HepG2 (cell line): Measurements from ENCODE around the gene RHOXF2B. TPM values are rescaled to one million over a fixed set of nuclear protein-coding genes. Genes with fewer than 3 reads are reported as not detected.

Source experiments
- KAT7 ChIP-seq: IDR thresholded peaks from 2 replicates; pipeline ENCODE4 v1.6.1; 2018; ENCODE audit warnings: borderline replicate concordance, missing compliant biosample characterization
- polyA plus RNA-seq, 8 experiments: library from polyadenylated mRNA; depleted of rRNA in 3 of 8; stranded (reverse) in 7 of 8; unstranded in 1 of 8; fragments of >200 nt; fragmentation: Illumina TruSeq in 4 of 8; extraction: Trizol in 4 of 8; gene quantifications; 2 replicates each; pipeline versions ENCODE4 v1.2.1 to v1.2.3, GENCODE V29; 2011 to 2016; ENCODE audit warnings: low read depth in 4 of 8, missing spikeins in 1 of 8, mixed read lengths in 1 of 8; ENCODE audit not compliant: insufficient read depth in 1 of 8
- total RNA-seq, 5 experiments: library from RNA; depleted of rRNA; stranded (reverse); fragments of >200 nt; fragmentation: Illumina TruSeq; extraction: Trizol; gene quantifications; 2 replicates each; pipeline ENCODE4 v1.2.3, GENCODE V29; 2016; ENCODE audit warnings: low read depth in 1 of 5
- TF ChIP-seq, protein P1 (sequence below): sonication (generic); formaldehyde crosslinking; IDR thresholded peaks from 2 replicates; pipeline ENCODE4 v1.9.0; 2021; ENCODE audit warnings: mild to moderate bottlenecking, missing genetic modification reagents
- TF ChIP-seq, protein P2 (sequence below): sonication (generic); formaldehyde crosslinking; conservative IDR thresholded peaks from 2 replicates; pipeline ENCODE4 v1.8.0; 2022; ENCODE audit warnings: missing genetic modification reagents

Gene RHOXF2B
- total and polyA plus RNA-seq, 2 of the 13 experiments (the other 11 are each of a cell fraction or from before 2014, with no cell fraction given), result not detected

DNA sequence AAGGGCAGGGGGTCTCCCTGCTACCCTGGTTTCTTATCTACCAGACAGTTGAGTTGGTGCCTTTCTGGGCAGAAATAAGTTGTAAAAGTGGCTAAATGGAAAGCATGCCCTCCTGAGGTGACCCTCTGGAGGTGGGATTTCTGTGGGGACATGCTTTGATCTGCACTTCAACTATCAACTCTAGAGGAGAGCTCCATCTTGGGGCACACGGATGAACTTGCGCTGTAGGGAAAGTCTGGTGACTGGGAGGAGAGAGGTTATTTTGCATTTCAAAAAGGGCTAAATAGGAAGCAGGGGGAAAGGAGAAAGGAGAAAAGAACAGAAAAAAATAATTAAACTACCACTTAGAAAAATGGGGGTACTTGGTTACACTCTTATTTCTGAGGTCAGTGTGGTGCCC, 12.7 kb upstream of the RHOXF2B start (continued):
- TF ChIP-seq, protein P1, sequence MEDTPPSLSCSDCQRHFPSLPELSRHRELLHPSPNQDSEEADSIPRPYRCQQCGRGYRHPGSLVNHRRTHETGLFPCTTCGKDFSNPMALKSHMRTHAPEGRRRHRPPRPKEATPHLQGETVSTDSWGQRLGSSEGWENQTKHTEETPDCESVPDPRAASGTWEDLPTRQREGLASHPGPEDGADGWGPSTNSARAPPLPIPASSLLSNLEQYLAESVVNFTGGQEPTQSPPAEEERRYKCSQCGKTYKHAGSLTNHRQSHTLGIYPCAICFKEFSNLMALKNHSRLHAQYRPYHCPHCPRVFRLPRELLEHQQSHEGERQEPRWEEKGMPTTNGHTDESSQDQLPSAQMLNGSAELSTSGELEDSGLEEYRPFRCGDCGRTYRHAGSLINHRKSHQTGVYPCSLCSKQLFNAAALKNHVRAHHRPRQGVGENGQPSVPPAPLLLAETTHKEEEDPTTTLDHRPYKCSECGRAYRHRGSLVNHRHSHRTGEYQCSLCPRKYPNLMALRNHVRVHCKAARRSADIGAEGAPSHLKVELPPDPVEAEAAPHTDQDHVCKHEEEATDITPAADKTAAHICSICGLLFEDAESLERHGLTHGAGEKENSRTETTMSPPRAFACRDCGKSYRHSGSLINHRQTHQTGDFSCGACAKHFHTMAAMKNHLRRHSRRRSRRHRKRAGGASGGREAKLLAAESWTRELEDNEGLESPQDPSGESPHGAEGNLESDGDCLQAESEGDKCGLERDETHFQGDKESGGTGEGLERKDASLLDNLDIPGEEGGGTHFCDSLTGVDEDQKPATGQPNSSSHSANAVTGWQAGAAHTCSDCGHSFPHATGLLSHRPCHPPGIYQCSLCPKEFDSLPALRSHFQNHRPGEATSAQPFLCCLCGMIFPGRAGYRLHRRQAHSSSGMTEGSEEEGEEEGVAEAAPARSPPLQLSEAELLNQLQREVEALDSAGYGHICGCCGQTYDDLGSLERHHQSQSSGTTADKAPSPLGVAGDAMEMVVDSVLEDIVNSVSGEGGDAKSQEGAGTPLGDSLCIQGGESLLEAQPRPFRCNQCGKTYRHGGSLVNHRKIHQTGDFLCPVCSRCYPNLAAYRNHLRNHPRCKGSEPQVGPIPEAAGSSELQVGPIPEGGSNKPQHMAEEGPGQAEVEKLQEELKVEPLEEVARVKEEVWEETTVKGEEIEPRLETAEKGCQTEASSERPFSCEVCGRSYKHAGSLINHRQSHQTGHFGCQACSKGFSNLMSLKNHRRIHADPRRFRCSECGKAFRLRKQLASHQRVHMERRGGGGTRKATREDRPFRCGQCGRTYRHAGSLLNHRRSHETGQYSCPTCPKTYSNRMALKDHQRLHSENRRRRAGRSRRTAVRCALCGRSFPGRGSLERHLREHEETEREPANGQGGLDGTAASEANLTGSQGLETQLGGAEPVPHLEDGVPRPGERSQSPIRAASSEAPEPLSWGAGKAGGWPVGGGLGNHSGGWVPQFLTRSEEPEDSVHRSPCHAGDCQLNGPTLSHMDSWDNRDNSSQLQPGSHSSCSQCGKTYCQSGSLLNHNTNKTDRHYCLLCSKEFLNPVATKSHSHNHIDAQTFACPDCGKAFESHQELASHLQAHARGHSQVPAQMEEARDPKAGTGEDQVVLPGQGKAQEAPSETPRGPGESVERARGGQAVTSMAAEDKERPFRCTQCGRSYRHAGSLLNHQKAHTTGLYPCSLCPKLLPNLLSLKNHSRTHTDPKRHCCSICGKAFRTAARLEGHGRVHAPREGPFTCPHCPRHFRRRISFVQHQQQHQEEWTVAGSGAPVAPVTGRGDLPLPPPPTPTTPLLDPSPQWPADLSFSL (CRISPR knock-in tag), result no peak
- TF ChIP-seq KAT7, result no peak
- TF ChIP-seq, protein P2, sequence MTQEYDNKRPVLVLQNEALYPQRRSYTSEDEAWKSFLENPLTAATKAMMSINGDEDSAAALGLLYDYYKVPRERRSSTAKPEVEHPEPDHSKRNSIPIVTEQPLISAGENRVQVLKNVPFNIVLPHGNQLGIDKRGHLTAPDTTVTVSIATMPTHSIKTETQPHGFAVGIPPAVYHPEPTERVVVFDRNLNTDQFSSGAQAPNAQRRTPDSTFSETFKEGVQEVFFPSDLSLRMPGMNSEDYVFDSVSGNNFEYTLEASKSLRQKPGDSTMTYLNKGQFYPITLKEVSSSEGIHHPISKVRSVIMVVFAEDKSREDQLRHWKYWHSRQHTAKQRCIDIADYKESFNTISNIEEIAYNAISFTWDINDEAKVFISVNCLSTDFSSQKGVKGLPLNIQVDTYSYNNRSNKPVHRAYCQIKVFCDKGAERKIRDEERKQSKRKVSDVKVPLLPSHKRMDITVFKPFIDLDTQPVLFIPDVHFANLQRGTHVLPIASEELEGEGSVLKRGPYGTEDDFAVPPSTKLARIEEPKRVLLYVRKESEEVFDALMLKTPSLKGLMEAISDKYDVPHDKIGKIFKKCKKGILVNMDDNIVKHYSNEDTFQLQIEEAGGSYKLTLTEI (CRISPR knock-in tag), result no peak
